PC-9 (cell line): ENCODE measurements around the gene ZSWIM3.

ENCODE experiments used
- EZH2 ChIP-seq: fragments of 200-600 bp; sonication (generic); IDR thresholded peaks from 2 replicates; pipeline ENCODE4 v1.8.0; 2017; ENCODE audit warnings: antibody characterized with exemption, low read depth
- TF ChIP-seq, protein P1 (sequence below): fragments of 200-600 bp; sonication (generic); conservative IDR thresholded peaks from 2 replicates; pipeline ENCODE4 v1.6.1; 2017; ENCODE audit warnings: mixed run types, antibody characterized with exemption, mild to moderate bottlenecking, moderate library complexity

DNA sequence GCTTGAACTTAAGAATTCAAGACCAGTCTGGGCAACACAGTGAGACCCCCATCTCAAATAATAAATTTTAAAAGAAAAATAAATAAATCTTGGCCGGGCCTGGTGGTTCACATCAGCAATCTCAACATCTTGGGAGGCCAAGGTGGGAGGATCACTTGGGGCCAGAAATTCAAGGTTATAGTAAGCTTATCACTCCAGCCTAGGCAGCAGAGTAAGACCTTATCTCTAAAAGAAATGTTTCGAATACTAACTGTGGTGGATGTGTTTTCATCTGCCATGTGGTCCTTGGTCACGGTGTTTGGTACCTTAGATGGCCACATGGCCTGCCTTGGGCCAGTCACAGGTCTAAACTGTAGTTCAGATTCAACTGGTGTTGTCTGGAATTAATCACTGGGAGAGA, 39.2 kb upstream of the ZSWIM3 start:
- TF ChIP-seq, protein P1, sequence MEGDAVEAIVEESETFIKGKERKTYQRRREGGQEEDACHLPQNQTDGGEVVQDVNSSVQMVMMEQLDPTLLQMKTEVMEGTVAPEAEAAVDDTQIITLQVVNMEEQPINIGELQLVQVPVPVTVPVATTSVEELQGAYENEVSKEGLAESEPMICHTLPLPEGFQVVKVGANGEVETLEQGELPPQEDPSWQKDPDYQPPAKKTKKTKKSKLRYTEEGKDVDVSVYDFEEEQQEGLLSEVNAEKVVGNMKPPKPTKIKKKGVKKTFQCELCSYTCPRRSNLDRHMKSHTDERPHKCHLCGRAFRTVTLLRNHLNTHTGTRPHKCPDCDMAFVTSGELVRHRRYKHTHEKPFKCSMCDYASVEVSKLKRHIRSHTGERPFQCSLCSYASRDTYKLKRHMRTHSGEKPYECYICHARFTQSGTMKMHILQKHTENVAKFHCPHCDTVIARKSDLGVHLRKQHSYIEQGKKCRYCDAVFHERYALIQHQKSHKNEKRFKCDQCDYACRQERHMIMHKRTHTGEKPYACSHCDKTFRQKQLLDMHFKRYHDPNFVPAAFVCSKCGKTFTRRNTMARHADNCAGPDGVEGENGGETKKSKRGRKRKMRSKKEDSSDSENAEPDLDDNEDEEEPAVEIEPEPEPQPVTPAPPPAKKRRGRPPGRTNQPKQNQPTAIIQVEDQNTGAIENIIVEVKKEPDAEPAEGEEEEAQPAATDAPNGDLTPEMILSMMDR, result no peak
- TF ChIP-seq EZH2, result no peak
